ENCODE results near the gene ABCF3. TPM values are rescaled to one million over a fixed set of nuclear protein-coding genes. Genes with fewer than 3 reads are reported as not detected.

Gene ABCF3
- total and polyA plus RNA-seq, 2 of the 13 experiments (the other 11 are each of a cell fraction or from before 2014, with no cell fraction given) = 38.8 to 46.5 TPM

DNA sequence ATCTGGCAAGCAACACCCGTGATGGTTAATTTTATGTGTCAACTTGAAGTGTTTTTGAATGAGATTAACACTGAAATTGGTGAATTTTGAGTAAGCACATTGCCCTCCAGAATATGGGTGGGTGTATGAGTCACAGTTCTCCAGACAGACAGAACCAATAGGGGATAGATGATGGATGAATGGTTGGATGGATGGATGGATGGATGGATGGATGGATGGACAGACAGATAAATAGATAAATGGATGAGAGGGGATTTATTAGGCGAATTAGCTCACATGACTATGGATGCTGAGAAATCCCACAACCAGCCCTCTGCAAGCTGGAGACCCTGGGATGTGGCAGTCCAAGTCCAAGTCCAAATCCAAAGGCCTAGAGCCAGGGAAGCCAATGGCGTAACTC, 37.9 kb downstream of the ABCF3 start (continued):
- no peak for TF ChIP-seq NR1H2 (CRISPR knock-in tag; IDR thresholded peaks at IDR 0.05; ENCODE audit: borderline replicate concordance, low read depth)
- TF ChIP-seq ZNF556 (CRISPR knock-in tag; IDR thresholded peaks at IDR 0.05; ENCODE audit: borderline replicate concordance) = no peak
- TF ChIP-seq ZNF333 (CRISPR knock-in tag; IDR thresholded peaks at IDR 0.05; ENCODE audit: borderline replicate concordance) = no peak
- TF ChIP-seq NCOA2 (CRISPR knock-in tag; IDR thresholded peaks at IDR 0.05) = no peak
- no peak for TF ChIP-seq KLF15 (CRISPR knock-in tag; IDR thresholded peaks at IDR 0.05; ENCODE audit: borderline replicate concordance)
- TF ChIP-seq IRF2 (CRISPR knock-in tag; IDR thresholded peaks at IDR 0.05) = no peak
- no peak for TF ChIP-seq SAP130 (CRISPR knock-in tag; IDR thresholded peaks at IDR 0.05; ENCODE audit: low read depth)

DNA sequence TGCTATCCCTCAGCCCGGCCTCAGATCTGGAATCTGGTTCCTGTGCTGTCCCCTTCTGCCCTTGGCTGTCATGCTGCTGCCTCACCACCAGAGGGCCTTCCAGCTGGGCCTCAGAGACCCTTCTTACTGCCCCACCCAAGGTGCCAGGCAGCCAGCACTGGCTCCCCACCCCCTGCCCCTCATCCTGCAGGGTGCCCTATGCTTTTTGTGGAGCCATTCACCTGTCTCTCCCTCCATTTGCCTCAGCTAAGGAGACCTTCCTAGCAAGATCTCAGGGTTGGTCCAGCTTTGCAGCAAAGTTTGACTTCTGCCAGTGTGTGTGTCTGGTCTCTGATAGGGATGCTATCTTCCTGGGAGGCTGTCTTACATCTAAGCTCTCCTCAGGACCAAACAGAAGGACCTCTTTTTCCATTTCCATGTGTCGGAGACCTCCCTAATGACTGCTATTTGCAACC, 41.5 kb downstream of the ABCF3 start:
- no peaks in the 10 kb centered on the region for H3K9me3 ChIP-seq (ENCODE audit: low read length)
- H2AFZ ChIP-seq (ENCODE audit: low read length) = no peak overlapping the region
- no peak overlapping the region for H3K9ac ChIP-seq (ENCODE audit: insufficient read depth, low read depth, low read length)
- no peaks in the 10 kb centered on the region for H3K36me3 ChIP-seq (replicated peaks in 1 of 2; ENCODE audit: control insufficient read depth in 1 of 2, insufficient read depth in 2 of 2, low read length in 2 of 2)
- no TSS peak for BruUV-seq (replicated peaks)
- H3K4me1 ChIP-seq (ENCODE audit: insufficient read depth, low read length) = peaks cover 11% of the 10 kb centered on the region; the same call in 1 of the 2 replicates
- H3K4me2 ChIP-seq (ENCODE audit: low read depth, low read length) = no peak overlapping the region
- ChIA-PET CTCF (ENCODE audit: low intra/inter-chr PET ratio, low total read pairs) (interaction anchor here (0.9 to 2.1 kb wide), 4 partner anchors 14 to 62 kb away, joined by 3 to 13 read pairs (median 4); no protein-coding TSS in a partner anchor), POLR2A (interaction anchor here (1.0 to 1.6 kb wide), 4 partner anchors 12 to 92 kb away, joined by 3 to 7 read pairs (median 4); partner anchors contain the start of gene EIF2B5)
- H3K4me3 ChIP-seq (replicated peaks in 1 of 3; ENCODE audit: insufficient read depth in 1 of 3, low read depth in 2 of 3, low read length in 3 of 3) = no peak overlapping the region
- H4K20me1 ChIP-seq (ENCODE audit: insufficient read depth, low read length) = peaks cover 5% of the 10 kb centered on the region; the same call in 1 of the 2 replicates
- DNase-seq (ENCODE audit: low spot score) (peak; percentile 44), FAIRE-seq (no peak), ATAC-seq (peak; percentile 53)
- H3K27me3 ChIP-seq (ENCODE audit: control insufficient read depth in 1 of 2, insufficient read depth in 2 of 2, low read length in 2 of 2) = peaks cover 7 to 47% of the 10 kb centered on the region in 2 experiments; a peak in 4 of 5 replicates
- in situ Hi-C loops (cut with HindIII; ENCODE audit: extremely low pct_ligation_motif_present, low pct_unique_long_range_greater_than_20kb) = no loop called here
- 9% methylated on average over 2 of the region's 2 CpGs for WGBS (ENCODE audit: low lambda C conversion rate)
- intact Hi-C loops (cut with micrococcal nuclease; ENCODE audit: unreplicated experiment) = loop anchor here (10.0 kb wide), 1 partner anchor 57 kb away; no protein-coding TSS in a partner anchor
- H3K79me2 ChIP-seq (ENCODE audit: insufficient read depth, low read length) = no peaks in the 10 kb centered on the region
- no peak overlapping the region for H3K27ac ChIP-seq (ENCODE audit: extremely low read length, insufficient read depth, low read length)
- TF ChIP-seq TSC22D2 (CRISPR knock-in tag; IDR thresholded peaks at IDR 0.05; ENCODE audit: borderline replicate concordance) (no peak), DMAP1 (CRISPR knock-in tag; IDR thresholded peaks at IDR 0.05) (no peak), ZNF20 (CRISPR knock-in tag; IDR thresholded peaks at IDR 0.05) (no peak), NR2C2 (CRISPR knock-in tag; IDR thresholded peaks at IDR 0.05; ENCODE audit: borderline replicate concordance) (no peak), ZNF567 (CRISPR knock-in tag; IDR thresholded peaks at IDR 0.05; ENCODE audit: borderline replicate concordance) (no peak)
- TF ChIP-seq, protein P1, sequence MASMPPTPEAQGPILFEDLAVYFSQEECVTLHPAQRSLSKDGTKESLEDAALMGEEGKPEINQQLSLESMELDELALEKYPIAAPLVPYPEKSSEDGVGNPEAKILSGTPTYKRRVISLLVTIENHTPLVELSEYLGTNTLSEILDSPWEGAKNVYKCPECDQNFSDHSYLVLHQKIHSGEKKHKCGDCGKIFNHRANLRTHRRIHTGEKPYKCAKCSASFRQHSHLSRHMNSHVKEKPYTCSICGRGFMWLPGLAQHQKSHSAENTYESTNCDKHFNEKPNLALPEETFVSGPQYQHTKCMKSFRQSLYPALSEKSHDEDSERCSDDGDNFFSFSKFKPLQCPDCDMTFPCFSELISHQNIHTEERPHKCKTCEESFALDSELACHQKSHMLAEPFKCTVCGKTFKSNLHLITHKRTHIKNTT (CRISPR knock-in tag; IDR thresholded peaks at IDR 0.05) = no peak
- TF ChIP-seq, protein P2, sequence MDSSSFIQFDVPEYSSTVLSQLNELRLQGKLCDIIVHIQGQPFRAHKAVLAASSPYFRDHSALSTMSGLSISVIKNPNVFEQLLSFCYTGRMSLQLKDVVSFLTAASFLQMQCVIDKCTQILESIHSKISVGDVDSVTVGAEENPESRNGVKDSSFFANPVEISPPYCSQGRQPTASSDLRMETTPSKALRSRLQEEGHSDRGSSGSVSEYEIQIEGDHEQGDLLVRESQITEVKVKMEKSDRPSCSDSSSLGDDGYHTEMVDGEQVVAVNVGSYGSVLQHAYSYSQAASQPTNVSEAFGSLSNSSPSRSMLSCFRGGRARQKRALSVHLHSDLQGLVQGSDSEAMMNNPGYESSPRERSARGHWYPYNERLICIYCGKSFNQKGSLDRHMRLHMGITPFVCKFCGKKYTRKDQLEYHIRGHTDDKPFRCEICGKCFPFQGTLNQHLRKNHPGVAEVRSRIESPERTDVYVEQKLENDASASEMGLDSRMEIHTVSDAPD (CRISPR knock-in tag; IDR thresholded peaks at IDR 0.05) = no peak
- TF ChIP-seq, protein P3, sequence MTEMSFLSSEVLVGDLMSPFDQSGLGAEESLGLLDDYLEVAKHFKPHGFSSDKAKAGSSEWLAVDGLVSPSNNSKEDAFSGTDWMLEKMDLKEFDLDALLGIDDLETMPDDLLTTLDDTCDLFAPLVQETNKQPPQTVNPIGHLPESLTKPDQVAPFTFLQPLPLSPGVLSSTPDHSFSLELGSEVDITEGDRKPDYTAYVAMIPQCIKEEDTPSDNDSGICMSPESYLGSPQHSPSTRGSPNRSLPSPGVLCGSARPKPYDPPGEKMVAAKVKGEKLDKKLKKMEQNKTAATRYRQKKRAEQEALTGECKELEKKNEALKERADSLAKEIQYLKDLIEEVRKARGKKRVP (CRISPR knock-in tag; IDR thresholded peaks at IDR 0.05) = no peak
- TF ChIP-seq, protein P4, sequence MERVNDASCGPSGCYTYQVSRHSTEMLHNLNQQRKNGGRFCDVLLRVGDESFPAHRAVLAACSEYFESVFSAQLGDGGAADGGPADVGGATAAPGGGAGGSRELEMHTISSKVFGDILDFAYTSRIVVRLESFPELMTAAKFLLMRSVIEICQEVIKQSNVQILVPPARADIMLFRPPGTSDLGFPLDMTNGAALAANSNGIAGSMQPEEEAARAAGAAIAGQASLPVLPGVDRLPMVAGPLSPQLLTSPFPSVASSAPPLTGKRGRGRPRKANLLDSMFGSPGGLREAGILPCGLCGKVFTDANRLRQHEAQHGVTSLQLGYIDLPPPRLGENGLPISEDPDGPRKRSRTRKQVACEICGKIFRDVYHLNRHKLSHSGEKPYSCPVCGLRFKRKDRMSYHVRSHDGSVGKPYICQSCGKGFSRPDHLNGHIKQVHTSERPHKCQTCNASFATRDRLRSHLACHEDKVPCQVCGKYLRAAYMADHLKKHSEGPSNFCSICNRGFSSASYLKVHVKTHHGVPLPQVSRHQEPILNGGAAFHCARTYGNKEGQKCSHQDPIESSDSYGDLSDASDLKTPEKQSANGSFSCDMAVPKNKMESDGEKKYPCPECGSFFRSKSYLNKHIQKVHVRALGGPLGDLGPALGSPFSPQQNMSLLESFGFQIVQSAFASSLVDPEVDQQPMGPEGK (CRISPR knock-in tag; IDR thresholded peaks at IDR 0.05) = peak; percentile 40; the same call in 1 of the 2 replicates

Measured in HepG2 (cell line).